NCI-H526 treated with DMSO at 0.1 percent for 48 hours (cell line): Measurements from ENCODE around the gene TBC1D1.

Experiments
- DNase-seq: peaks from one replicate; lab custom pipeline; 2025; lab: John Stamatoyannopoulos, UW

The TBC1D1 gene

GRCh38 chr4:38169524-38169923, 278.6 kb downstream of the TBC1D1 start:
- no peak for DNase-seq

GRCh38 chr4:38170338-38171169, 279.7 kb downstream of the TBC1D1 start:
- no peak for DNase-seq

- DNase-seq: no peak
These were observed 281.2 kb downstream of the TBC1D1 start for GRCh38 chr4:38172078-38172477.

GRCh38 chr4:38173935-38174518, 283.1 kb downstream of the TBC1D1 start:
- DNase-seq: no peak

GRCh38 chr4:38174801-38175200, 283.9 kb downstream of the TBC1D1 start:
- DNase-seq: no peak

- no peak for DNase-seq
These were observed 285.3 kb downstream of the TBC1D1 start for GRCh38 chr4:38176165-38176564.

- DNase-seq: no peak
These were observed 286.2 kb downstream of the TBC1D1 start for GRCh38 chr4:38177035-38177546.

- no peak for DNase-seq
These were observed 286.9 kb downstream of the TBC1D1 start for GRCh38 chr4:38177641-38178391.

- no peak for DNase-seq
These were observed 287.6 kb downstream of the TBC1D1 start for GRCh38 chr4:38178392-38178995.

GRCh38 chr4:38179690-38180377, 288.9 kb downstream of the TBC1D1 start:
- no peak for DNase-seq

- no peak for DNase-seq
These were observed 289.6 kb downstream of the TBC1D1 start for GRCh38 chr4:38180456-38180855.

- DNase-seq: no peak
These were observed 290.4 kb downstream of the TBC1D1 start for GRCh38 chr4:38181286-38181685.

- DNase-seq: no peak
These were observed 291.6 kb downstream of the TBC1D1 start for GRCh38 chr4:38182334-38182998.

- DNase-seq: no peak
These were observed 293.5 kb downstream of the TBC1D1 start for GRCh38 chr4:38184404-38184803.

- no peak for DNase-seq
These were observed 294.7 kb downstream of the TBC1D1 start for GRCh38 chr4:38185406-38186144.

- DNase-seq: no peak
These were observed 297.3 kb downstream of the TBC1D1 start for GRCh38 chr4:38188136-38188535.

GRCh38 chr4:38188631-38189101, 297.8 kb downstream of the TBC1D1 start:
- no peak for DNase-seq
